Adipocyte (in vitro differentiated cells): ENCODE data around the gene ACBD6.

Experiments used
- DNase-seq: peaks from one replicate; pipeline ENCODE4 v3.0.0-alpha.2; 2015; ENCODE audit warnings: low read depth
- H3K27me3 ChIP-seq: replicated peaks from 2 replicates; pipeline ENCODE4 v1.7.0; 2013; ENCODE audit warnings: mild to moderate bottlenecking, low read length, moderate library complexity; ENCODE audit not compliant: control insufficient read depth, insufficient read depth
- H3K36me3 ChIP-seq: 2 replicates; pipeline ENCODE4 v1.7.0; 2013; ENCODE audit warnings: low read length, mild to moderate bottlenecking, moderate library complexity; ENCODE audit not compliant: control insufficient read depth, insufficient read depth, severe bottlenecking
- H3K4me1 ChIP-seq: 2 replicates; pipeline ENCODE4 v1.7.0; 2013; ENCODE audit warnings: mild to moderate bottlenecking, low read length, moderate library complexity; ENCODE audit not compliant: control insufficient read depth, insufficient read depth
- H3K4me3 ChIP-seq: 2 replicates; pipeline ENCODE4 v1.7.0; 2013; ENCODE audit warnings: mild to moderate bottlenecking, low read length, moderate library complexity
- H3K9ac ChIP-seq: 2 replicates; pipeline ENCODE4 v1.7.0; 2013; ENCODE audit warnings: mild to moderate bottlenecking, low read length, moderate library complexity
- H3K9me3 ChIP-seq: 2 replicates; pipeline ENCODE4 v1.7.0; 2013; ENCODE audit warnings: mild to moderate bottlenecking, low read length, moderate library complexity; ENCODE audit not compliant: control insufficient read depth

Gene ACBD6

GRCh38 chr1:180380259-180381183, 121.9 kb downstream of the ACBD6 start:
- DNase-seq = no peak
- Histone ChIP-seq H3K27me3 (no peaks in the 10 kb centered on the region), H3K9ac (no peak overlapping the region), H3K36me3 (no peaks in the 10 kb centered on the region), H3K4me3 (peak overlapping the region; percentile 21), H3K4me1 (no peaks in the 10 kb centered on the region), H3K9me3 (peaks cover 36% of the 10 kb centered on the region)

- no peak for DNase-seq
- H3K4me3 ChIP-seq = no peak overlapping the region
- no peak overlapping the region for H3K9ac ChIP-seq
- H3K4me1 ChIP-seq = no peaks in the 10 kb centered on the region
- no peaks in the 10 kb centered on the region for H3K36me3 ChIP-seq
- H3K27me3 ChIP-seq = no peaks in the 10 kb centered on the region
- peaks cover 24% of the 10 kb centered on the region for H3K9me3 ChIP-seq
Measured at GRCh38 chr1:180376800-180377199, 125.6 kb downstream of the ACBD6 start.

- Histone ChIP-seq H3K4me3 (no peak overlapping the region), H3K9me3 (peaks cover 24% of the 10 kb centered on the region), H3K9ac (no peak overlapping the region), H3K27me3 (no peaks in the 10 kb centered on the region), H3K36me3 (no peaks in the 10 kb centered on the region), H3K4me1 (no peaks in the 10 kb centered on the region)
- DNase-seq = no peak
Measured at GRCh38 chr1:180376253-180376652, 126.1 kb downstream of the ACBD6 start.

- Histone ChIP-seq H3K4me1 (no peaks in the 10 kb centered on the region), H3K36me3 (no peaks in the 10 kb centered on the region), H3K9me3 (no peaks in the 10 kb centered on the region), H3K4me3 (no peak overlapping the region), H3K9ac (no peak overlapping the region), H3K27me3 (no peaks in the 10 kb centered on the region)
- no peak for DNase-seq
Measured at GRCh38 chr1:180372728-180373127, 129.6 kb downstream of the ACBD6 start.

GRCh38 chr1:180370597-180370996, 131.8 kb downstream of the ACBD6 start:
- no peak overlapping the region for H3K9ac ChIP-seq
- no peaks in the 10 kb centered on the region for H3K36me3 ChIP-seq
- H3K4me1 ChIP-seq = no peaks in the 10 kb centered on the region
- no peak overlapping the region for H3K4me3 ChIP-seq
- no peaks in the 10 kb centered on the region for H3K9me3 ChIP-seq
- no peak for DNase-seq
- no peaks in the 10 kb centered on the region for H3K27me3 ChIP-seq

GRCh38 chr1:180370188-180370587, 132.2 kb downstream of the ACBD6 start:
- DNase-seq = no peak
- Histone ChIP-seq H3K27me3 (no peaks in the 10 kb centered on the region), H3K36me3 (no peaks in the 10 kb centered on the region)

GRCh38 chr1:180369061-180369460, 133.3 kb downstream of the ACBD6 start:
- Histone ChIP-seq H3K4me1 (no peaks in the 10 kb centered on the region), H3K27me3 (no peaks in the 10 kb centered on the region), H3K9me3 (no peaks in the 10 kb centered on the region), H3K9ac (no peak overlapping the region), H3K36me3 (no peaks in the 10 kb centered on the region), H3K4me3 (no peak overlapping the region)
- DNase-seq = no peak

More at GRCh38 chr1:180370188-180370587, 132.2 kb downstream of the ACBD6 start:
- Histone ChIP-seq H3K4me1 (no peaks in the 10 kb centered on the region), H3K4me3 (no peak overlapping the region), H3K9ac (no peak overlapping the region), H3K9me3 (no peaks in the 10 kb centered on the region)

- Histone ChIP-seq H3K27me3 (no peaks in the 10 kb centered on the region), H3K4me3 (no peak overlapping the region), H3K4me1 (no peaks in the 10 kb centered on the region), H3K36me3 (no peaks in the 10 kb centered on the region), H3K9me3 (no peaks in the 10 kb centered on the region), H3K9ac (no peak overlapping the region)
- DNase-seq = peak; percentile 6
Measured at GRCh38 chr1:180366371-180367068, 135.9 kb downstream of the ACBD6 start.

GRCh38 chr1:180365039-180365438, 137.3 kb downstream of the ACBD6 start:
- Histone ChIP-seq H3K4me3 (no peak overlapping the region), H3K9ac (no peak overlapping the region), H3K36me3 (no peaks in the 10 kb centered on the region), H3K27me3 (no peaks in the 10 kb centered on the region), H3K9me3 (no peaks in the 10 kb centered on the region), H3K4me1 (peaks cover 3% of the 10 kb centered on the region)
- no peak for DNase-seq

GRCh38 chr1:180363246-180363995, 139.0 kb downstream of the ACBD6 start:
- Histone ChIP-seq H3K4me1 (peaks cover 5% of the 10 kb centered on the region), H3K4me3 (no peak overlapping the region), H3K36me3 (no peaks in the 10 kb centered on the region), H3K27me3 (no peaks in the 10 kb centered on the region), H3K9ac (no peak overlapping the region), H3K9me3 (no peaks in the 10 kb centered on the region)
- DNase-seq = no peak
